ENCODE data around the gene PIP5KL1. TPM values are rescaled to one million over a fixed set of nuclear protein-coding genes. Genes with fewer than 3 reads are reported as not detected.

PIP5KL1 gene
- total RNA-seq, 2 donors from 2014 or later = 3.1 to 16.5 TPM

- peaks cover 8 to 20% of the 10 kb centered on the region in 2 donors for H3K36me3 ChIP-seq
Measured at GRCh38 chr9:127945942-127946341, 15.4 kb upstream of the PIP5KL1 start.

GRCh38 chr9:127945338-127945737 is 14.8 kb upstream of the PIP5KL1 start:
- intact Hi-C loops (cut with DNase I) = no loop called here
- 85% methylated on average over 24 of the region's 24 CpGs for WGBS
- Histone ChIP-seq H3K36me3 (peaks cover 8 to 20% of the 10 kb centered on the region in 2 donors), H3K27ac (no peak overlapping the region), H3K27me3 (replicated peaks; ENCODE audit: insufficient read depth) (no peaks in the 10 kb centered on the region), H3K9me3 (no peaks in the 10 kb centered on the region), H3K4me3 (no peak overlapping the region), H3K4me1 (replicated peaks) (no peaks in the 10 kb centered on the region)
- no peak for DNase-seq (ENCODE audit: low spot score)
- no peak for TF ChIP-seq CTCF (IDR thresholded peaks at IDR 0.05)
- TF ChIP-seq POLR2A (IDR thresholded peaks at IDR 0.05) = no peak
- no peak for TF ChIP-seq POLR2AphosphoS5 (IDR thresholded peaks at IDR 0.05)

More at GRCh38 chr9:127945942-127946341, 15.4 kb upstream of the PIP5KL1 start:
- H3K4me1 ChIP-seq (replicated peaks) = no peaks in the 10 kb centered on the region
- no peak overlapping the region for H3K4me3 ChIP-seq
- no peak for DNase-seq (ENCODE audit: low spot score)
- 77% methylated on average over 9 of the region's 9 CpGs for WGBS
- intact Hi-C loops (cut with DNase I) = no loop called here
- H3K9me3 ChIP-seq = no peaks in the 10 kb centered on the region
- no peak overlapping the region for H3K27ac ChIP-seq
- no peaks in the 10 kb centered on the region for H3K27me3 ChIP-seq (replicated peaks; ENCODE audit: insufficient read depth)
- TF ChIP-seq POLR2A (IDR thresholded peaks at IDR 0.05) = no peak
- TF ChIP-seq CTCF (IDR thresholded peaks at IDR 0.05) = no peak
- no peak for TF ChIP-seq POLR2AphosphoS5 (IDR thresholded peaks at IDR 0.05)

- H3K4me3 ChIP-seq = no peak overlapping the region
- no peaks in the 10 kb centered on the region for H3K9me3 ChIP-seq
- no peak overlapping the region for H3K27ac ChIP-seq
- 89% methylated on average over 38 of the region's 38 CpGs for WGBS
- TF ChIP-seq POLR2A (IDR thresholded peaks at IDR 0.05) (no peak), CTCF (IDR thresholded peaks at IDR 0.05) (no peak), POLR2AphosphoS5 (IDR thresholded peaks at IDR 0.05) (no peak)
- H3K4me1 ChIP-seq (replicated peaks) = no peaks in the 10 kb centered on the region
- intact Hi-C loops (cut with DNase I) = loop anchor here (1.0 to 5.0 kb wide), 3 partner anchors 38 to 178 kb away; partner anchors contain the start of gene EEIG1
- no peak for DNase-seq (ENCODE audit: low spot score)
- H3K36me3 ChIP-seq = peaks cover 8 to 20% of the 10 kb centered on the region in 2 donors
- H3K27me3 ChIP-seq (replicated peaks; ENCODE audit: insufficient read depth) = no peaks in the 10 kb centered on the region
Measured at GRCh38 chr9:127944586-127945218, 14.1 kb upstream of the PIP5KL1 start.

- no peaks in the 10 kb centered on the region for H3K27me3 ChIP-seq (replicated peaks; ENCODE audit: insufficient read depth)
- no peak overlapping the region for H3K27ac ChIP-seq
- intact Hi-C loops (cut with DNase I) = loop anchor here (1.0 to 5.0 kb wide), 3 partner anchors 39 to 179 kb away; partner anchors contain the start of gene EEIG1
- H3K36me3 ChIP-seq = peaks cover 8 to 20% of the 10 kb centered on the region in 2 donors
- no peak overlapping the region for H3K4me3 ChIP-seq
- TF ChIP-seq POLR2A (IDR thresholded peaks at IDR 0.05) = no peak
- TF ChIP-seq CTCF (IDR thresholded peaks at IDR 0.05) = peak; percentile 61 to 98 (median 92)
- TF ChIP-seq POLR2AphosphoS5 (IDR thresholded peaks at IDR 0.05) = peak; percentile 59
- peak; percentile 78 for DNase-seq (ENCODE audit: low spot score)
- no peaks in the 10 kb centered on the region for H3K9me3 ChIP-seq
- H3K4me1 ChIP-seq (replicated peaks) = no peaks in the 10 kb centered on the region
- WGBS = 20% methylated on average over 13 of the region's 13 CpGs
Measured at GRCh38 chr9:127943731-127944144, 13.2 kb upstream of the PIP5KL1 start.

All from prostate gland (tissue), 2 donors.